ENCODE results near the gene TXLNA. TPM values are rescaled to one million over a fixed set of nuclear protein-coding genes. Genes with fewer than 3 reads are reported as not detected.

TXLNA gene
- polyA plus RNA-seq, 1 experiment: 49.3 TPM

GRCh38 chr1:32231843-32232432, 52.5 kb downstream of the TXLNA start:
- CTCF ChIA-PET: interaction anchor here (1.1 to 1.7 kb wide), 2 partner anchors 16 kb away, joined by 3 to 5 read pairs; no protein-coding TSS in a partner anchor
- Histone ChIP-seq H3K27ac (ENCODE audit: low read depth, low read length) (no peak overlapping the region), H3K9me3 (ENCODE audit: control insufficient read depth, insufficient read depth, low read length) (no peaks in the 10 kb centered on the region; the same call in 1 of the 2 replicates), H3K27me3 (ENCODE audit: control insufficient read depth, insufficient read depth, low read length) (no peaks in the 10 kb centered on the region), H3K4me3 (ENCODE audit: low read depth, low read length) (no peak overlapping the region)
- no peak for TF ChIP-seq CTCF (IDR thresholded peaks at IDR 0.05; ENCODE audit: low read depth, low read length)
- DNase-seq (ENCODE audit: low read depth, low spot score): no peak
- POLR2A ChIA-PET: interaction anchor here (0.7 to 1.3 kb wide), 3 partner anchors 9 to 104 kb away, joined by 3 to 5 read pairs (median 3); partner anchors contain the start of gene MARCKSL1

- CTCF ChIA-PET: interaction anchor here (1.1 to 1.7 kb wide), 2 partner anchors 15 to 17 kb away, joined by 3 to 5 read pairs; no protein-coding TSS in a partner anchor
- POLR2A ChIA-PET: interaction anchor here (1.2 kb wide), 1 partner anchor 8 kb away, joined by 5 read pairs; no protein-coding TSS in a partner anchor
- no peak for TF ChIP-seq CTCF (IDR thresholded peaks at IDR 0.05; ENCODE audit: low read depth, low read length)
These were observed 53.3 kb downstream of the TXLNA start for GRCh38 chr1:32232558-32233304.

GRCh38 chr1:32234792-32235191, 55.3 kb downstream of the TXLNA start:
- POLR2A ChIA-PET: interaction anchor here (0.6 to 1.2 kb wide), 3 partner anchors 18 to 123 kb away, joined by 3 to 5 read pairs (median 4); no protein-coding TSS in a partner anchor
- no peaks in the 10 kb centered on the region for H3K27me3 ChIP-seq (ENCODE audit: control insufficient read depth, insufficient read depth, low read length)
- H3K4me3 ChIP-seq (ENCODE audit: low read depth, low read length): no peak overlapping the region
- peak overlapping the region; percentile 12 for H3K27ac ChIP-seq (ENCODE audit: low read depth, low read length)
- no peak for DNase-seq (ENCODE audit: low read depth, low spot score)
- CTCF ChIA-PET: no interaction called here
- no peak for TF ChIP-seq CTCF (IDR thresholded peaks at IDR 0.05; ENCODE audit: low read depth, low read length)
- no peaks in the 10 kb centered on the region; the same call in 1 of the 2 replicates for H3K9me3 ChIP-seq (ENCODE audit: control insufficient read depth, insufficient read depth, low read length)

More at GRCh38 chr1:32232558-32233304, 53.3 kb downstream of the TXLNA start:
- Histone ChIP-seq H3K9me3 (ENCODE audit: control insufficient read depth, insufficient read depth, low read length) (no peaks in the 10 kb centered on the region; the same call in 1 of the 2 replicates), H3K27me3 (ENCODE audit: control insufficient read depth, insufficient read depth, low read length) (no peaks in the 10 kb centered on the region), H3K27ac (ENCODE audit: low read depth, low read length) (no peak overlapping the region), H3K4me3 (ENCODE audit: low read depth, low read length) (no peak overlapping the region)
- no peak for DNase-seq (ENCODE audit: low read depth, low spot score)

- no peak for DNase-seq (ENCODE audit: low read depth, low spot score)
- no peak for TF ChIP-seq CTCF (IDR thresholded peaks at IDR 0.05; ENCODE audit: low read depth, low read length)
- no peaks in the 10 kb centered on the region; the same call in 1 of the 2 replicates for H3K9me3 ChIP-seq (ENCODE audit: control insufficient read depth, insufficient read depth, low read length)
- ChIA-PET POLR2A (interaction anchor here (1.4 kb wide), 1 partner anchor 52 kb away, joined by 4 read pairs; no protein-coding TSS in a partner anchor), CTCF (interaction anchor here (1.8 to 2.8 kb wide), 2 partner anchors 9 to 23 kb away, joined by 13 read pairs; no protein-coding TSS in a partner anchor)
- H3K4me3 ChIP-seq (ENCODE audit: low read depth, low read length): no peak overlapping the region
- H3K27me3 ChIP-seq (ENCODE audit: control insufficient read depth, insufficient read depth, low read length): no peaks in the 10 kb centered on the region
- H3K27ac ChIP-seq (ENCODE audit: low read depth, low read length): peak overlapping the region; percentile 21
These were observed 59.9 kb downstream of the TXLNA start for GRCh38 chr1:32239337-32239736.

Data from AG04450 (cell line).